Activated CD4-positive, alpha-beta T cell treated with anti-CD3 and anti-CD28 coated beads, Interleukin-2, amount 50 U/mL, for 48 hours (primary cell): ENCODE measurements around the gene SLC44A3.

ENCODE experiments used
- DNase-seq, 2 experiments: peaks; one replicate each; pipeline ENCODE4 v3.0.0-alpha.2; 2020

SLC44A3 gene

DNA sequence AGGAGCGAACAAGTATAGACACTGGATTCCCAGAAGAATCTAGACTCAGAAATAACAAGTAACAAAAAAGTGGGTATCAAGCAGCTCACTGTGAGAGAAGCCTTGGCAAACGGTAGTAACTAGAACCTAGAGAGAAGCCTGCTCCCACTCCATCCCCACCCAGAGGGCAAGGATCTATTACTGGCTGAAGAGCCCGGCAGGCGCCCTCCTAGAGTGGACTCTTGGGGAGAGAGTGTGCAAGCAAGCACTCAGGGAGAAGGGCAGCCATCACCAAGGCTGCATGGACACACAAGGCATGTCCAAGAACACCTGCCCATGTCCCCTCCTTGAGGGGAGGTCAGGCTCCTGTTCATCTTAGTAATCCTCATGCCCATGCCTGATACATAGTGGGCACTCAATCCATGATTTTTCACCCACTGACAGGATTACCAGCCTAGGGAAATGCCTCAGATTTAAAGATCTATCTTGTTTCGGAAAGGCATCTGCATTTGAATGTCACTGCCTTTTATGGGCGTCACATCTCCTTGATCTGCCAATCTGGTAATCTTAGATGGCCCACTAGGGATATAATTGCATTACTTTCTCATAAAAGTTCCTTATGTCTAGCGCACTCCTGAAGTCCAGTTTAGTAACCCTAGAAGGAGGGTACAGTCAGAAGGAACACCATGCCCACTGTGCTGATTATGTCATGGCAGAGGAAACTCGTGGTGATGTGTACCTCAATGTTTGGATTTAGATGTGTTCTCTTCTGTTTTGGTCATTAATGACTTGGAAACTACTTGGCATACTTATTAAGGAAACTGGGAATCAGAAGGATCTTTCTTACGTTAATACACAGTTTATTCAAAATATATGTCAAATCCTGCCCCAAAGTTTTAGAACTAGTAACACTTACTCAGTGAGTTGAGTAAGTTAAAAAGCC lies 92.4 kb downstream of the SLC44A3 start:
- DNase-seq, result no peak

GRCh38 chr1:94917251-94917650 lies 97.1 kb downstream of the SLC44A3 start:
- DNase-seq, result no peak

DNA sequence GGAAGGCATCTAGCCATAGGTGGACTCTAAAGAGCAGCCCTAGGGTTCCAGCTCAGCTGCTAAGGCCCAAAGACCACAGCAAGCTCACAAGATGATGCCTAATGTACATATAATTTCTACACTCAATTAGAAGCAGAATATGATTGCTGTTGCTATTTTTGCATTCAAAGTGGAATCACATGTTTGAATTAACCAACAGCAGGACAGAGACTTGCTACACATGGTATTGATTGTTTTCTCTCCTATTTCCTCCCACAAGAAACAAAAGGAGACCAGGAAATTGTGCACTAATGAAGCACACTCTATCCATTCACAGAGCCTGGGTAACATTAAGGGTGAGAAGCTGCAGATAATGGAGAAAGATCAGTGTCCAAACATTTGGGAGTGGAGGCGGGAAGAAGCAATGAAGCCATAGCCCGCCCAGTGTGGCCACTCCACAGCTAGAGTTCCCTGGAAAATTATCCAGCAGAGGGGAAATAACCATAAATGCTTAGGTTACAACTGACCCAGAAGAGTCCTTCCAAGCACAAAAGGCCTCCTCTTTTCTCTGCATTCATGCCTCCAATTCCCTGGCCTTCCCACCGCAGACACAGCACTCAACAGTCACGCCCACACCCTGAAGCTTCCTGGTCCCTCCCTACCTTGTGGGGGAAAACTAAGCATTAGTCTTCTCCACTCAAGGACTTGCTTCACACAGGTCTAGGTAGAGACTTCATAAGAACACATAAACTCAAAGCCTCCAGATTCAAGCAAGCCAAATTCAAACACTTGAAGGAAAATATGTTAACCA lies 99.3 kb downstream of the SLC44A3 start:
- no peak for DNase-seq

GRCh38 chr1:94920061-94920460 lies 99.9 kb downstream of the SLC44A3 start:
- no peak for DNase-seq

- no peak for DNase-seq
Observed at GRCh38 chr1:94921977-94922376, 101.8 kb downstream of the SLC44A3 start.

GRCh38 chr1:94922761-94923331 lies 102.7 kb downstream of the SLC44A3 start:
- no peak for DNase-seq

DNA sequence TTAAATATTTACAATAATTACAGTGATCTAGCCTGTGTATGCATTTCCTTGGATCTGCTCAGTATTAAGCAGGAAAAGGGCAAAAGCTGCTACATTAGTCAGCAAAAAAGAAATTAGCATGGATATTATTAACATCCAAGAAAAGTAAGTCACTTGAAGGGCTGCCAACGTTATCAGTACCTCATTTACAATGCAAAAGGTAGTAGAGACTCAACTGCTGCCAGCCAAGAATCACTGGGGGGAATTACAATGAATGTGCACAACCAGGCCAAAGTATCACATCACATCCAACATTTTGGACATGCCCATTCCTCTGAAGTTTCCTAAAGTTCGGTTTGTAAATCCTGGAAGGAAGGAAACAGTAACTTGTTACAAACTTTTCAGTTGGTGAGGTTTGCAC lies 104.8 kb downstream of the SLC44A3 start:
- no peak for DNase-seq

- peak; percentile 3 to 5 for DNase-seq
Observed at GRCh38 chr1:94925561-94926125, 105.5 kb downstream of the SLC44A3 start.

GRCh38 chr1:94926126-94926914 lies 106.2 kb downstream of the SLC44A3 start:
- DNase-seq, result peak; percentile 24 to 31

DNA sequence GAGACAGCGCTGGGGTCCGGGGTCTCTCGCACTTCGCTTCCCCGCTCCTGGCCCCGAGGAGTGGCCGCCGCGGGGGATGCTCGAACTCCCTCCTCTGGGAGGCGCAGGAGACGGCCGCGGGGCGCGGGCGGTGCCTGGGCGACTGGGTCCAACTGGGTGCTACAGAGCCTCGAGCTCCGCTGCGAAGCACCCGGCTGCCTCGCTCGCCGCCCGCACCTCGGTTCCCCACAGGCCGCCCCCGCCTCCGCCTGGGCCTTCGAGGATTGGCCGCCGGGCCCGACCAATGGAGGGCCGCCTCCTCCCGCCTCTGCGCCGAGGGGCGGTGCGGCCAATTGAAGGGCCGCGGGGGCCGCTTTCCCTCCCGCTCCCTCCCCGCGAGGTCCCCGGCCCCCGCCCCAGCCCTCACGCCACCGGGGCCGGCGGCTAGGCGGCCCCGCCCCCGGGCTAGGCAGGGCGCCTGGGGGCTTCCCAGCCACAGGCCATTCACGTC lies 106.8 kb downstream of the SLC44A3 start, which contains the start of gene CNN3:
TSS of gene CNN3 (minus strand) at position 196 of the 490 bp plus-strand sequence. CDS start 216 bp downstream, outside the sequence.
- DNase-seq, result peak; percentile 62 to 70

DNA sequence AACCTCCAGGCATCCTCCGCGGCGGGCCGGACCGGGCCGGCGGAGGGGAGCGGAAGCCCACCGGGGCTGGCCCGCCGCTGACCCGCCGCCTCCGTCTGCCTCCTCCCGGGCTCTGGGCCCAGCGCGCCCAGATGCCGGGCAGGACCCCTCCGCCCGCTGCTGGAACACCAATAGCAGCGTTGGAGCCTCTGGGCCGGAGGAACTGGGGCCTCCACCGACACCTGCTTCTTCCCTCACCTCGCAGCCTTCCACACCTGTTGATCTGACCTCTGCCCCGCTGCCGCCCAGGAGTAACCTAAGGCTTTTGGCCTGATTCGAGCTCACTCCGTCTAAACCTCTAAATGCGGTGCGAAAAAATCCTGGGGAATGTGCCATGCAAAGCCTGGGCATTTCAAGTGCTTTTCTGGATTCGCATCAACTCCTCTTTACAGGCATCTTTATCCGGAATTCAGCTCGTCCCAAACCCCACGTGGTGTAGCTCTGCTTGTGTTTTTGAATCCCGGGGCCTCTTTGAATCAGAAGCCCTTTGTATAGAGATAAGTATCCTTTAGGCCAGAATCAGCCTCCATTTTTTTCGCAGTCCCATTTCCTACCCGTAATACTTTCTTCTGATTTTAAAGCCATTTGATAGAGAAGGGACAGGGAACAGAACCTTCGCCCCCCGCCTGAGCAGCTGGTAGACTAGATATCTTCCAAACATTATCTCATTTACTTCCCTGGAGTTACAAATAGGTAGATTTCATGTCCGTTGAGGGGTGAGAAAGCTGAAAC lies 107.4 kb downstream of the SLC44A3 start:
- DNase-seq, result no peak

DNA sequence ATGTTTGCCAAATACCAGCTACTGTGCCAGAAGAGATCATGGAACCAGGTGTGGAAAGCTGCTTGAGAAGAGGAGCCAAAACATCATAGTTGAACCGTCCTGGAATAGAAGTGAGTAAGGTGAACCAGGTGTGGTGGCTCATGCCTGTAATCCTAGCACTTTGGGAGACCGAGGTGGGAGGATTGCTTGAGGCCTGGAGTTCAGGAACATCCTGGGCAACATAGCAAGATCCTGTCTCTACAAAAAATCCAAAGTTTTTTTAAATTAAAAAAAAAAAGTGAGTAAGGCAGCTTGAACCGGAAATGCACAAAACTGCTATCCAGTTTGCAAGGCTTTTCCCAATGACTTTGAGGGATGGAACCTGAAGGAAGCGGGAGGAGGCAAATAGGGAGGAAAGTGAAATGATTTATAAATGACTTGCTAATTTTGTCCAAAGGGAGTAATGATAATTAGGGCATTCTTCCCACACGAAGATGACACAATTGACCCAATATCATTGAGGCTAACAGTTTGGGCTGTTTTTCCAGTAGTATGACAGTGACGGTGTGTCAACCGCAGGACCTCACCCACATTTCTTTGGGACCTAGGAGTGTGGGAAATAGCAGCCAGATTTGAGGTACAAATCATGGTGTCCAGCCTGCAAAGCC lies 108.3 kb downstream of the SLC44A3 start:
- no peak for DNase-seq

- no peak for DNase-seq
Observed at GRCh38 chr1:94929351-94930217, 109.4 kb downstream of the SLC44A3 start.

DNA sequence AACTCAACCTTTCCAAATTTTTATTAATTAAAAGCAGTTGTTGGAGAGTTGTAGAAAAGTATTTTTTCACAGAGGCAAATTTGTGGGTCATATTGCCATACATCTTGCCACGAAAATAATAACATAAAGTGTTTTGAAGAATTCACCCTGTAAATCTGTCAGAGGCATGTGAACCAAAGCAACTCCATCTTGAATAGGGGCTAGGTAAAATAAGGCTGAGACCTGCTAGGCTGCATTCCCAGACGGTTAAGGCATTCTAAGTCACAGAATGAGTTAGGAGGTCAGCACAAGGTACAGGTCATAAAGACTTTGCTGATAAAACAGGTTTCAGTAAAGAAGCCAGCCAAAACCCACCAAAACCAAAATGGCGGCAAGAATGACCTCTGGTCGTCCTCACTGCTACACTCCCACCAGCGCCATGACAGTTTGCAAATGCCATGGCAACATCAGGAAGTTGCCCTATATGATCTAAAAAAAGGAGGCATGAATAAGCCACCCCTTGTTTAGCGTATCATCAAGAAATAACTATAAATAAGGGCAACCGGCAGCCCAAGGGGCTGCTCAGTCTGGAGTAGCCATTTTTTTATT lies 111.2 kb downstream of the SLC44A3 start:
- DNase-seq, result no peak

- no peak for DNase-seq
Observed at GRCh38 chr1:94934551-94934950, 114.4 kb downstream of the SLC44A3 start.

DNA sequence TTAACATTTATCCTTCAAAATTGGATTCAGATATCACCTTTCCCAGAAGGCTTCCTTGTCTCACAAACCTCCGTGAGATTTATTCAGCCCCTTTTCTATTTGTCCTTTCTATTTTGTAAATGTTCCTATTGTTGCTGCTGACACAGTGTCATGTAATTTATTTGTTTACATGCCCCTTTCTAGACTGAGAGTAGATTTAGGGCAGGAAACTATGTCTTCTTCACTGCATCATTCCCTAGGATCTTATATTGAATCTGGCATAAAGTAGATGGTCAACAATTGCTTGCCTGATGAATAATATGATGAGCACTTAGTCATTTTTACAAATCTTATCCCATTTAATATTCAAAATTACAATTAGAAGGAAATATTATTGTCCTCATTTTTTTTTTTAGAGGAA lies 114.9 kb downstream of the SLC44A3 start:
- DNase-seq, result no peak

DNA sequence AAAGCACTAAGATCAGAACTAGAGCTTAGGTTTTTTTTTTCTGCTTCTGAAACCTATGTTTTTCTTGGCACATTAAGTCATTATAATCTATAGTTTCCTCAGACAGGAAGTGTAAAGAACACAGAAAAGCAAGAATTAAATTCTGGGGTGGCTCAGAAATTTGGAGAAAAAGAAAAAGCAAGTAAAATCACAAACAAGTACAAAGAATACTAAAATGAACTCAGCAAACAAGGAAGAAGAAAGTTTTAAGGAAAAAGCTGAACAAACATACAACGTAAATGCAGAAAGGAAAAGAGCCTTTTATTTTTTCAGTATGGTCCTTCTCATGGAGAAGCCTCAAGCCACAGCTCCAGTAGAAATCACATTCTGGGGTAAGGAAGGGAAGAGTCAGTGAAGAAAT lies 115.3 kb downstream of the SLC44A3 start:
- DNase-seq, result no peak

- DNase-seq, result no peak
Observed at GRCh38 chr1:94936861-94937620, 116.9 kb downstream of the SLC44A3 start.
